Caco-2 (cell line): ENCODE results near the gene MAPK4. TPM values are rescaled to one million over a fixed set of nuclear protein-coding genes. Genes with fewer than 3 reads are reported as not detected.

Experiments
- BruUV-seq: library from RNA; stranded (reverse); fragments of 400-500 nt; replicated peaks from 2 replicates; lab custom pipeline; 2021; lab: Mats Ljungman, UMichigan
- CTCF ChIA-PET: fragments of 300-600 bp; sonication (Branson Sonifier 250); formaldehyde crosslinking; loops from one replicate; lab custom pipeline; 2022; ENCODE audit warnings: antibody characterized with exemption; lab: Charles Lee
- POLR2A ChIA-PET: fragments of 300-600 bp; sonication (Branson Sonifier 250); formaldehyde crosslinking; loops from one replicate; lab custom pipeline; 2022; ENCODE audit warnings: antibody characterized with exemption; lab: Charles Lee
- DNase-seq, 2 experiments: peaks; one replicate each; pipeline versions ENCODE4 v3.0.0 to v3.0.0-alpha.2; 2020 to 2022
- H3K27me3 ChIP-seq: replicated peaks from 2 replicates; pipeline ENCODE4 v1.6.0; 2011; ENCODE audit warnings: low read length; ENCODE audit not compliant: control insufficient read depth, insufficient read depth
- H3K36me3 ChIP-seq: 2 replicates; pipeline ENCODE4 v1.5.1; 2011; ENCODE audit warnings: low read length; ENCODE audit not compliant: control insufficient read depth, insufficient read depth
- H3K4me1 ChIP-seq: fragments of 250-450 bp; sonication (Bioruptor Pico); 2 replicates; pipeline ENCODE4 v1.5.1; 2020; ENCODE audit warnings: mild to moderate bottlenecking
- H3K4me3 ChIP-seq: 2 replicates; pipeline ENCODE4 v1.5.1; 2011; ENCODE audit warnings: low read depth, mild to moderate bottlenecking, control low read depth, low read length
- H3K9me3 ChIP-seq: fragments of 250-450 bp; sonication (Bioruptor Pico); 2 replicates; pipeline ENCODE4 v1.5.1; 2020; ENCODE audit warnings: mild to moderate bottlenecking, moderate library complexity
- H3K27ac Mint-ChIP-seq: one replicate; pipeline ENCODE4 v1.8.0; 2022; ENCODE audit warnings: mixed read lengths; ENCODE audit not compliant: unreplicated experiment
- H3K27me3 Mint-ChIP-seq: one replicate; pipeline ENCODE4 v1.8.0; 2022; ENCODE audit warnings: mixed read lengths; ENCODE audit not compliant: insufficient read depth, unreplicated experiment
- H3K36me3 Mint-ChIP-seq: one replicate; pipeline ENCODE4 v1.8.0; 2022; ENCODE audit warnings: mild to moderate bottlenecking, mixed read lengths; ENCODE audit not compliant: insufficient read depth, unreplicated experiment
- H3K4me1 Mint-ChIP-seq: one replicate; pipeline ENCODE4 v1.8.0; 2022; ENCODE audit warnings: low read depth, mixed read lengths; ENCODE audit not compliant: unreplicated experiment
- H3K4me3 Mint-ChIP-seq: one replicate; pipeline ENCODE4 v1.8.0; 2022; ENCODE audit warnings: mild to moderate bottlenecking, moderate library complexity, mixed read lengths; ENCODE audit not compliant: unreplicated experiment
- H3K9me3 Mint-ChIP-seq: one replicate; pipeline ENCODE4 v1.8.0; 2022; ENCODE audit warnings: mixed read lengths; ENCODE audit not compliant: unreplicated experiment
- CTCF ChIP-seq, 2 experiments: fragments of 200-600 bp in 1 of 2; IDR thresholded peaks; 1 replicate in 1 of 2; 2 replicates in 1 of 2; pipeline versions ENCODE4 v1.5.1 to v1.8.0; 2011 to 2022; ENCODE audit warnings: antibody characterized with exemption in 1 of 2, control low read depth in 1 of 2, inconsistent platforms in 1 of 2, low read depth in 1 of 2, low read length in 1 of 2, mild to moderate bottlenecking in 1 of 2, moderate library complexity in 1 of 2; ENCODE audit not compliant: insufficient read depth in 1 of 2, severe bottlenecking in 1 of 2, unreplicated experiment in 1 of 2
- intact Hi-C: fragments of 100-400 bp; cut with micrococcal nuclease; formaldehyde crosslinking; loops from one replicate; pipeline ENCODE4 v1.10.0; 2022; ENCODE audit not compliant: unreplicated experiment
- total RNA-seq: library from RNA; stranded (reverse); gene quantifications from 2 replicates; pipeline ENCODE4 v1.2.3, GENCODE V29; 2022

MAPK4 gene
- total RNA-seq, 1 experiment from 2014 or later = 0.88 TPM

GRCh38 chr18:50744253-50744652, 184.4 kb downstream of the MAPK4 start:
- H3K4me1 Mint-ChIP-seq = no peaks in the 10 kb centered on the region
- H3K36me3 Mint-ChIP-seq = no peaks in the 10 kb centered on the region
- H3K36me3 ChIP-seq = no peaks in the 10 kb centered on the region
- H3K27me3 ChIP-seq = no peaks in the 10 kb centered on the region
- H3K9me3 ChIP-seq = no peaks in the 10 kb centered on the region
- TF ChIP-seq CTCF (IDR thresholded peaks at IDR 0.05; ENCODE audit: insufficient read depth in 1 of 2, low read depth in 1 of 2, low read length in 1 of 2, severe bottlenecking in 1 of 2, unreplicated experiment in 1 of 2) = no peak
- DNase-seq = no peak
- H3K4me1 ChIP-seq = no peaks in the 10 kb centered on the region
- no peak overlapping the region for H3K4me3 ChIP-seq
- intact Hi-C loops = no loop called here
- BruUV-seq = no TSS peak
- H3K4me3 Mint-ChIP-seq = no peak overlapping the region
- H3K27ac Mint-ChIP-seq = no peak overlapping the region
- no peaks in the 10 kb centered on the region for H3K27me3 Mint-ChIP-seq
- no peaks in the 10 kb centered on the region for H3K9me3 Mint-ChIP-seq
- POLR2A ChIA-PET = no interaction called here
- CTCF ChIA-PET = no interaction called here

- Mint-ChIP-seq H3K27me3 (no peaks in the 10 kb centered on the region), H3K36me3 (no peaks in the 10 kb centered on the region), H3K27ac (no peak overlapping the region), H3K4me1 (no peaks in the 10 kb centered on the region), H3K4me3 (no peak overlapping the region), H3K9me3 (no peaks in the 10 kb centered on the region)
- no TSS peak for BruUV-seq
- DNase-seq = no peak
- Histone ChIP-seq H3K9me3 (no peaks in the 10 kb centered on the region), H3K4me3 (no peak overlapping the region), H3K36me3 (no peaks in the 10 kb centered on the region), H3K27me3 (no peaks in the 10 kb centered on the region), H3K4me1 (no peaks in the 10 kb centered on the region)
- ChIA-PET POLR2A (no interaction called here), CTCF (no interaction called here)
- no peak for TF ChIP-seq CTCF (IDR thresholded peaks at IDR 0.05; ENCODE audit: insufficient read depth in 1 of 2, low read depth in 1 of 2, low read length in 1 of 2, severe bottlenecking in 1 of 2, unreplicated experiment in 1 of 2)
- intact Hi-C loops = no loop called here
Measured at GRCh38 chr18:50745945-50746344, 186.1 kb downstream of the MAPK4 start.

- H3K4me3 Mint-ChIP-seq = no peak overlapping the region
- no peaks in the 10 kb centered on the region for H3K27me3 Mint-ChIP-seq
- no peaks in the 10 kb centered on the region for H3K9me3 ChIP-seq
- H3K4me1 ChIP-seq = no peaks in the 10 kb centered on the region
- no peak for DNase-seq
- H3K4me1 Mint-ChIP-seq = no peaks in the 10 kb centered on the region
- H3K4me3 ChIP-seq = no peak overlapping the region
- H3K9me3 Mint-ChIP-seq = no peaks in the 10 kb centered on the region
- H3K27me3 ChIP-seq = no peaks in the 10 kb centered on the region
- CTCF ChIA-PET = no interaction called here
- BruUV-seq = no TSS peak
- intact Hi-C loops = no loop called here
- no peaks in the 10 kb centered on the region for H3K36me3 ChIP-seq
- H3K27ac Mint-ChIP-seq = no peak overlapping the region
- H3K36me3 Mint-ChIP-seq = no peaks in the 10 kb centered on the region
- POLR2A ChIA-PET = no interaction called here
- no peak for TF ChIP-seq CTCF (IDR thresholded peaks at IDR 0.05; ENCODE audit: insufficient read depth in 1 of 2, low read depth in 1 of 2, low read length in 1 of 2, severe bottlenecking in 1 of 2, unreplicated experiment in 1 of 2)
Measured at GRCh38 chr18:50747849-50748242, 188.0 kb downstream of the MAPK4 start.
